Measurements from ENCODE around the gene PDZD4. TPM values are rescaled to one million over a fixed set of nuclear protein-coding genes. Genes with fewer than 3 reads are reported as not detected.

PDZD4 gene
- total RNA-seq, 2 donors from 2014 or later, result 0.82 to 5.0 TPM

DNA sequence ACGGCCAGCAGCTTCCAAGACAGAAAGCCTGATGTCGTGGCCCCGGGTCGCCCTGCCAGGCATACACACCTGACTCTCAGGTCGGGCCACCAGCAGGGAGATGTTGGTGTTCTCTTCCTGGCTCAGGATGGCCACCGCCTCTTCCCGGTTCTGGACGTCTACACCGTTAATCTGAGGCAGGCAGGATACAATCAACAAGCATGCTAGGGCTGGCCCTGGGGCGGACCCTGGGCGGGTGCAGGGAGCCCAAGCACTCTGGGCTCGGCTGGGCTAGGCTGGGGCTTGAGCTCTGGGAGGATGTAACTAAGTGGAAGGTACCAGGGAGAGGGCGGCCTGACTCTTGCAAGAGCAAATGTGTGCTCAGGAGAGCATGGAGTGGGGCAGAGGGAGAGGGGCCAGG lies 24.9 kb downstream of the PDZD4 start:
- ATAC-seq (replicated peaks in 1 of 2) (no peak), DNase-seq (no peak)
- no peaks in the 10 kb centered on the region for H3K4me1 Mint-ChIP-seq (ENCODE audit: low read depth)
- no peak overlapping the region for H3K4me3 Mint-ChIP-seq
- no peaks in the 10 kb centered on the region for H3K36me3 Mint-ChIP-seq (ENCODE audit: insufficient read depth in 2 of 2)
- H3K9me3 Mint-ChIP-seq, result no peaks in the 10 kb centered on the region
- no peak overlapping the region for H3K27ac Mint-ChIP-seq
- H3K27me3 Mint-ChIP-seq (ENCODE audit: low read depth), result no peaks in the 10 kb centered on the region

- Mint-ChIP-seq H3K27me3 (ENCODE audit: low read depth) (no peaks in the 10 kb centered on the region), H3K4me1 (ENCODE audit: low read depth) (no peaks in the 10 kb centered on the region), H3K36me3 (ENCODE audit: insufficient read depth in 2 of 2) (no peaks in the 10 kb centered on the region), H3K9me3 (no peaks in the 10 kb centered on the region), H3K27ac (no peak overlapping the region), H3K4me3 (no peak overlapping the region)
- ATAC-seq (replicated peaks in 1 of 2) (no peak), DNase-seq (no peak)
Observed at GRCh38 chrX:153804621-153805020, 25.7 kb downstream of the PDZD4 start.

DNA sequence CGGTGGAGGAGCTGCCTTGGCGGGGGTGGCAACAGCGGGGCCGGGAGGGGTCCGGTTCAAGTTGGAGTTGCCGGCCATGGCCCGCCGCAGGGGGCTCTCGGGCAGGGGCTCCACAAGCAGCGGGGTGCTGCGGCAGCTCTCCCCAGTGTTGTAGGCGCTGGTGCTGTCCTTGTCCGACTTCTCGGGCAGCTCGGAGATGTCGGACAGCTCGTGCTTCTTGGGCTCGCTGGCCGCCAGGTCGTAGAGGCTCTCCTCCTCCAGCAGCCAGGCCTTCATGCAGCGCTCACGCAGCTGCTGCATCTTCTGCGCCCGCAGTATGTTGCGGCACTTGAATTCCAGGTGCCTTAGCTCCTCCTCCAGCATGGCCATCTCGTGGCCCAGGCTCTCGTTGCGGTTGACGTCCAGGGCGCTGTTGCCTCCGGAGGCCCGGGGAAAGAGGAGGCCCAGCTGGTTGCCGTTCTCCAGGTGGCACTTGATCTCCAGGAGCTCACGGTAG lies 26.2 kb downstream of the PDZD4 start:
- Mint-ChIP-seq H3K4me1 (ENCODE audit: low read depth) (no peaks in the 10 kb centered on the region), H3K27me3 (ENCODE audit: low read depth) (no peaks in the 10 kb centered on the region), H3K9me3 (no peaks in the 10 kb centered on the region), H3K27ac (no peak overlapping the region), H3K4me3 (no peak overlapping the region), H3K36me3 (ENCODE audit: insufficient read depth in 2 of 2) (no peaks in the 10 kb centered on the region)
- DNase-seq, result no peak
- ATAC-seq (replicated peaks in 1 of 2), result no peak

DNA sequence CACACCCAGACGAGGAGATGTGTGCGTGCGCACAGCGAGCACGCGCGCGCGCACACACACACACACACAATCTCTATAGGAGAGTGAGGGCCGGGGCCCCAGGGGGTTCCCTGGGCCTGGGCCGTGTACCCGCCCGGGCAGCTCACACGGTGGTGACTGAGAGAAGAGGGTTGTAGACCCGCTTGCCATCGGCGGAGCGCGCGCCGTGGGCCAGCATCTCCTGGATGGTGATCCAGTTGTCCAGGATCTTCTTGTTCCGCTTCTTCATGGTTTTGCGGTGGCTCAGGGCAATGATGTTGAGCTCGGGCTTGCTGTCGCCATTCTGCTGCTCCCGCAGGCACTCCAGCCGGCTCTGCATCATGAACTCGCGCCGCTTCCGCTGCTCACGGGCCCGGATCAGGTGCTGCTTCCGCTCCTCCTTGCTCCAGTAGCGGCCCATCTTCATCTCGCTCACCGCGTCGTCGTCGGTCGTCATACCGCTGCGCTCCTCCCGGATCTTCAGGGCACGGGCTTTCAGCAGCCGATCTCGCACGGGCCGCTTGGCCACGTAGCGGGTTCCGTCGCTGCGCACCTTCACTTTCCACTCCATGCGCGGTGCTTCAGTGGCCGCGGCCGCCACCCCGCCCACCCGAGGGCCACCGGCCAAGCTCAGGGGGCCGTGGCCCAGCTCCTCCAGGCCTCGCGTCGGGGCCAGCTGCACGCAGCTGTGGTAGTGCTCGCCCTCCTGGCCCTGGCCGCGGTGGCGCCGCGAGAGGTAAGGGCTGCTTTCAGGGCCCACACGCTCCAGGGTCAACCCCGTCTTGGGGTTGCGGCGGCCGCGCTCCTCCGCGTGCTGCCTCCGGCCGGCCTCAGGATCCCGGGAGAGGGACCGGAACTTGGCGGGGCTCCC lies 26.9 kb downstream of the PDZD4 start:
- H3K27me3 Mint-ChIP-seq (ENCODE audit: low read depth), result no peaks in the 10 kb centered on the region
- DNase-seq, result no peak
- H3K4me3 Mint-ChIP-seq, result no peak overlapping the region
- H3K4me1 Mint-ChIP-seq (ENCODE audit: low read depth), result no peaks in the 10 kb centered on the region
- H3K9me3 Mint-ChIP-seq, result no peaks in the 10 kb centered on the region
- H3K27ac Mint-ChIP-seq, result no peak overlapping the region
- no peaks in the 10 kb centered on the region for H3K36me3 Mint-ChIP-seq (ENCODE audit: insufficient read depth in 2 of 2)
- ATAC-seq (replicated peaks in 1 of 2), result no peak

DNA sequence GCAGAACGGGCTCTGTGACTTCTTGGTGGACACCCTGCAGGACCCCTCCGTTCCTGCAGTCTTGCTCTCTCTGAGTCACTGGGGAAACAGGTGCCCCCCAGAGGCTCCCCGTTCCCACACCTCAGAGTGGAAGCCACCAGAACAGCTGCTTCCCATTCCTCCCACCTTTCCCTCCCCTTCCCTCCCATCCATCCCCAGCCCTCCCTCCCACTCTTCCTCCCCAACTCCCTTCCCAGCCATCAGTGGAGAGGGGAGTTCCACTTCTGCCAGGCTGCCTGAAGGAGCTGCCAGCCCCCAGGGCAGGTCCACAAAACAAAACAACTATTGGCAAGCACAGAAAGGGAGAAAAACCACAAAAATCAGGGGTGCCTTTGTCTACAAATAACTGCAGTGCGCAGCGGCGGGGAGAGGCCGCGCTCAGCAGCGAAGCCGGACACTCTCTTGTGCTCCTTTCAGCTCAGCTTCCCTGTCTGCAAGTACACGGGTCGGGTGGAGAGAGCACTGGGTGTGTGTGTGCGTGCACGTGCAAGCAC lies 27.8 kb downstream of the PDZD4 start:
- H3K4me1 Mint-ChIP-seq (ENCODE audit: low read depth), result no peaks in the 10 kb centered on the region
- H3K4me3 Mint-ChIP-seq, result no peak overlapping the region
- H3K27me3 Mint-ChIP-seq (ENCODE audit: low read depth), result no peaks in the 10 kb centered on the region
- no peak overlapping the region for H3K27ac Mint-ChIP-seq
- H3K9me3 Mint-ChIP-seq, result no peaks in the 10 kb centered on the region
- no peak for DNase-seq
- no peak for ATAC-seq (replicated peaks in 1 of 2)
- H3K36me3 Mint-ChIP-seq (ENCODE audit: insufficient read depth in 2 of 2), result peaks cover 0 to 3% of the 10 kb centered on the region in 2 donors

DNA sequence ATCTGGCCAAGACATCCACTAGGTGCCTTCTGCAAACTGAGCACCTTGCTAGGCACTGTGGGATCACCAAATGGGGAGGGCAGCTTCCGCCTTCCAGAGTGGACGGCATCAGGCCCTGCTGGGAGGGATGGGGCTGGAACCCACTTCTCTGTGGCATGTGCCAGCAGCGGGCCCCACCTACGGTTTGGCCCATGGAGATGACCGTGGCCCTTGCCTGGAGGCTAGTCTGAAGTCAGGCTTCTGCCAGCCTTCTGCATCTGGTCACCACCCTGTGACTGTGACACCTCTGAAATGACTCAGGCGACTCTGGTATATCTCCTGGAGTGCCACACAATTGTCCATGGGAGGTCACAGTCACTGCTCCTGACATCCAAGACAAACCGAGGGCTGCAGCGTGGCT lies 28.7 kb downstream of the PDZD4 start:
- Mint-ChIP-seq H3K4me3 (no peak overlapping the region), H3K9me3 (no peaks in the 10 kb centered on the region), H3K27me3 (ENCODE audit: low read depth) (no peaks in the 10 kb centered on the region), H3K27ac (no peak overlapping the region), H3K36me3 (ENCODE audit: insufficient read depth in 2 of 2) (peaks cover 0 to 3% of the 10 kb centered on the region in 2 donors), H3K4me1 (ENCODE audit: low read depth) (peaks cover 2% of the 10 kb centered on the region)
- ATAC-seq (replicated peaks in 1 of 2), result no peak
- no peak for DNase-seq

- H3K4me1 Mint-ChIP-seq (ENCODE audit: low read depth), result peaks cover 11% of the 10 kb centered on the region
Observed at GRCh38 chrX:153800746-153801145, 29.6 kb downstream of the PDZD4 start.

GRCh38 chrX:153800177-153800722 lies 30.1 kb downstream of the PDZD4 start:
- no peak for ATAC-seq (replicated peaks in 1 of 2)
- no peaks in the 10 kb centered on the region for H3K27me3 Mint-ChIP-seq (ENCODE audit: low read depth)
- no peak for DNase-seq
- H3K27ac Mint-ChIP-seq, result no peak overlapping the region
- H3K36me3 Mint-ChIP-seq (ENCODE audit: insufficient read depth in 2 of 2), result peaks cover 0 to 9% of the 10 kb centered on the region in 2 donors
- peaks cover 12% of the 10 kb centered on the region for H3K4me1 Mint-ChIP-seq (ENCODE audit: low read depth)
- H3K4me3 Mint-ChIP-seq, result no peak overlapping the region
- H3K9me3 Mint-ChIP-seq, result no peaks in the 10 kb centered on the region

More at GRCh38 chrX:153800746-153801145, 29.6 kb downstream of the PDZD4 start:
- Mint-ChIP-seq H3K4me3 (no peak overlapping the region), H3K9me3 (no peaks in the 10 kb centered on the region), H3K36me3 (ENCODE audit: insufficient read depth in 2 of 2) (peaks cover 0 to 9% of the 10 kb centered on the region in 2 donors), H3K27me3 (ENCODE audit: low read depth) (no peaks in the 10 kb centered on the region), H3K27ac (no peak overlapping the region)
- DNase-seq, result no peak
- no peak for ATAC-seq (replicated peaks in 1 of 2)

DNA sequence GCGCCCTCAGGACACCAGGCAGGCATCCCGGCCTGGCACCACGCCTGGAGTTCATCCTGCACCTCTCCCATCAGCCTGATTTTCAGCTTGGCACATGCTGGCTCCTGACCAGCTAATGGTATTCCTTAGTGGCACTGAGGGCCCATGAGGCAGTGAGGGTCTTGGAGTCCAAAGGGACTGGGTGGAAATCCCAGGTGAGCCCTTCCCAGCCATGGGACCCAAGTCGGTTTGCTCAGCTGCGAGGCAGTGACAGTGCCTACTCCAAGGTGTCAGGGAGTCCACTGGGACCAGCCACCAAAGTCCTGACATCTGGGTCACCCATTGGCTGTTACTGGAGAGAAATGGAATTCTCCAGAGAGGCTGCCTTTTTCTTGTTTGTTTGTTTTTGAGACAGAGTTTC lies 31.0 kb downstream of the PDZD4 start:
- ATAC-seq (replicated peaks in 1 of 2) (no peak), DNase-seq (no peak)
- no peak overlapping the region for H3K4me3 Mint-ChIP-seq
- H3K9me3 Mint-ChIP-seq, result no peaks in the 10 kb centered on the region
- H3K36me3 Mint-ChIP-seq (ENCODE audit: insufficient read depth in 2 of 2), result peaks cover 2 to 9% of the 10 kb centered on the region in 2 donors
- no peaks in the 10 kb centered on the region for H3K27me3 Mint-ChIP-seq (ENCODE audit: low read depth)
- no peak overlapping the region for H3K27ac Mint-ChIP-seq
- H3K4me1 Mint-ChIP-seq (ENCODE audit: low read depth), result peaks cover 12% of the 10 kb centered on the region

- Mint-ChIP-seq H3K27ac (no peak overlapping the region), H3K27me3 (ENCODE audit: low read depth) (no peaks in the 10 kb centered on the region), H3K9me3 (no peaks in the 10 kb centered on the region), H3K36me3 (ENCODE audit: insufficient read depth in 2 of 2) (peaks cover 2 to 9% of the 10 kb centered on the region in 2 donors), H3K4me1 (ENCODE audit: low read depth) (peaks cover 21% of the 10 kb centered on the region), H3K4me3 (no peak overlapping the region)
- DNase-seq (no peak), ATAC-seq (replicated peaks in 1 of 2) (no peak)
Observed at GRCh38 chrX:153797415-153798015, 32.8 kb downstream of the PDZD4 start.

- no peaks in the 10 kb centered on the region for H3K27me3 Mint-ChIP-seq (ENCODE audit: low read depth)
- H3K9me3 Mint-ChIP-seq, result no peaks in the 10 kb centered on the region
- H3K36me3 Mint-ChIP-seq (ENCODE audit: insufficient read depth in 2 of 2), result peaks cover 2 to 12% of the 10 kb centered on the region in 2 donors
- H3K4me1 Mint-ChIP-seq (ENCODE audit: low read depth), result peaks cover 21% of the 10 kb centered on the region
- DNase-seq (peak; percentile 23 to 26), ATAC-seq (replicated peaks in 1 of 2) (peak in 1 of 2 donors; percentile 9)
- peak overlapping the region; percentile 87 to 96 for H3K4me3 Mint-ChIP-seq
- peak overlapping the region; percentile 90 for H3K27ac Mint-ChIP-seq
Observed at GRCh38 chrX:153794897-153795816, 35.2 kb downstream of the PDZD4 start.

All from activated T-cell treated with anti-CD3 and anti-CD28 coated beads, Interleukin-2, amount 50 U/mL, for 72 hours (primary cell).